Keratinocyte (primary cell): Measurements from ENCODE around the gene ERCC6L2. TPM values are rescaled to one million over a fixed set of nuclear protein-coding genes. Genes with fewer than 3 reads are reported as not detected.

Source experiments
- DNase-seq: peaks from one replicate; pipeline ENCODE4 v3.0.0-alpha.2; 2011; ENCODE audit warnings: low read depth, missing footprints, low spot score
- FAIRE-seq: peaks from 2 replicates; lab custom pipeline; 2011; peaks lifted over from hg19 to GRCh38; lab: Jason Lieb, UNC
- H2AFZ ChIP-seq: 2 replicates; pipeline ENCODE4 v1.6.0; 2012; ENCODE audit warnings: low read length, control low read depth, inconsistent platforms; ENCODE audit not compliant: control insufficient read depth
- H3K27ac ChIP-seq: 2 replicates; pipeline ENCODE4 v1.5.1; 2011; ENCODE audit warnings: low read length; ENCODE audit not compliant: control insufficient read depth, insufficient read depth
- H3K27me3 ChIP-seq: 3 replicates; pipeline ENCODE4 v1.6.0; 2011; ENCODE audit warnings: low read length; ENCODE audit not compliant: control insufficient read depth, insufficient read depth; ENCODE audit errors: extremely low read depth
- H3K36me3 ChIP-seq, 2 experiments: 2 replicates in 1 of 2; 3 replicates in 1 of 2; pipeline ENCODE4 v1.5.1; 2011; ENCODE audit warnings: low read length in 2 of 2, mild to moderate bottlenecking in 1 of 2; ENCODE audit not compliant: control insufficient read depth in 2 of 2, insufficient read depth in 2 of 2; ENCODE audit errors: extremely low read depth in 1 of 2
- H3K4me1 ChIP-seq: 3 replicates; pipeline ENCODE4 v1.5.1; 2011; ENCODE audit warnings: low read length; ENCODE audit not compliant: control insufficient read depth, insufficient read depth; ENCODE audit errors: extremely low read depth
- H3K4me2 ChIP-seq: 3 replicates; pipeline ENCODE4 v1.6.0; 2011; ENCODE audit warnings: low read depth, low read length; ENCODE audit not compliant: control insufficient read depth, insufficient read depth; ENCODE audit errors: extremely low read depth
- H3K4me3 ChIP-seq, 3 experiments: fragments of 200-600 bp in 1 of 3; sonication (generic) in 1 of 3; 2 replicates in 2 of 3; 3 replicates in 1 of 3; pipeline ENCODE4 v1.5.1; 2011 to 2016; ENCODE audit warnings: low read length in 3 of 3, mild to moderate bottlenecking in 3 of 3, control low read depth in 2 of 3, inconsistent platforms in 1 of 3, low read depth in 1 of 3, mixed read lengths in 1 of 3, mixed run types in 1 of 3, moderate library complexity in 1 of 3; ENCODE audit not compliant: control insufficient read depth in 2 of 3, insufficient read depth in 2 of 3; ENCODE audit errors: extremely low read depth in 1 of 3
- H3K79me2 ChIP-seq: 2 replicates; pipeline ENCODE4 v1.6.0; 2012; ENCODE audit warnings: low read length; ENCODE audit not compliant: control insufficient read depth, insufficient read depth
- H3K9ac ChIP-seq: 3 replicates; pipeline ENCODE4 v1.6.0; 2011; ENCODE audit warnings: low read length; ENCODE audit not compliant: control insufficient read depth, insufficient read depth; ENCODE audit errors: extremely low read depth
- H3K9me1 ChIP-seq: 3 replicates; pipeline ENCODE4 v1.6.0; 2011; ENCODE audit warnings: low read length; ENCODE audit not compliant: control insufficient read depth, insufficient read depth; ENCODE audit errors: extremely low read depth
- H3K9me3 ChIP-seq: 2 replicates; pipeline ENCODE4 v1.5.1; 2012; ENCODE audit warnings: low read depth, low read length; ENCODE audit not compliant: control insufficient read depth
- H4K20me1 ChIP-seq: 3 replicates; pipeline ENCODE4 v1.6.0; 2011; ENCODE audit warnings: low read length; ENCODE audit not compliant: control insufficient read depth, insufficient read depth; ENCODE audit errors: extremely low read depth
- CTCF ChIP-seq, 3 experiments: IDR thresholded peaks in 1 of 3; conservative IDR thresholded peaks in 1 of 3; optimal IDR thresholded peaks in 1 of 3; 2 replicates in 2 of 3; 3 replicates in 1 of 3; pipeline versions ENCODE3 to v1.5.1; 2011; ENCODE audit warnings: low read length in 3 of 3, mild to moderate bottlenecking in 3 of 3, moderate library complexity in 2 of 3, control low read depth in 1 of 3, inconsistent platforms in 1 of 3; ENCODE audit not compliant: insufficient read depth in 2 of 3; ENCODE audit errors: extremely low read depth in 1 of 3
- EZH2 ChIP-seq: IDR thresholded peaks from one replicate; pipeline ENCODE4 v1.6.1; 2012; ENCODE audit warnings: inconsistent platforms, mild to moderate bottlenecking, low read length, moderate library complexity
- dilution Hi-C: fragments of 300-500 bp; cut with MboI; formaldehyde crosslinking; loops from one replicate; pipeline ENCODE4 v1.7.0; 2020; ENCODE audit warnings: low sequenced_read_pairs; ENCODE audit not compliant: extremely low pct_ligation_motif_present
- polyA plus RNA-seq, 5 experiments: library from polyadenylated mRNA; depleted of rRNA in 3 of 5; stranded (reverse) in 3 of 5; stranded (forward) in 1 of 5; unstranded in 1 of 5; fragments of >200 nt; gene quantifications; 1 replicate in 1 of 5; 2 replicates in 3 of 5; 3 replicates in 1 of 5; pipeline versions ENCODE4 v1.2.1 to v1.2.3, GENCODE V29; 2011 to 2012; ENCODE audit warnings: missing spikeins in 2 of 5, low read depth in 1 of 5, low replicate concordance in 1 of 5

Gene ERCC6L2
- polyA plus RNA-seq, 1 donor (not counting 4 experiments of a cell fraction or from before 2014, with no cell fraction given): 15.4 TPM

GRCh38 chr9:95910770-95911340 lies 35.4 kb downstream of the ERCC6L2 start:
- Histone ChIP-seq H3K9ac (no peak overlapping the region), H3K4me2 (no peak overlapping the region), H3K36me3 (peaks cover 0 to 2% of the 10 kb centered on the region in 2 experiments), H3K9me3 (no peaks in the 10 kb centered on the region), H2AFZ (no peak overlapping the region), H3K4me3 (no peak overlapping the region), H3K79me2 (peaks cover 3% of the 10 kb centered on the region), H3K9me1 (peaks cover 2% of the 10 kb centered on the region), H3K4me1 (no peaks in the 10 kb centered on the region), H3K27ac (no peak overlapping the region), H4K20me1 (no peaks in the 10 kb centered on the region), H3K27me3 (no peaks in the 10 kb centered on the region)
- no peak for FAIRE-seq
- dilution Hi-C loops: no loop called here
- no peak for TF ChIP-seq EZH2
- TF ChIP-seq CTCF (optimal IDR thresholded peaks at IDR 0.05 in 1 of 3, IDR thresholded peaks at IDR 0.05 in 1 of 3, conservative IDR thresholded peaks at IDR 0.05 in 1 of 3; ENCODE audit: extremely low read depth in 1 of 3, insufficient read depth in 2 of 3, low read length in 3 of 3): no peak
- no peak for DNase-seq

GRCh38 chr9:95912773-95913172 lies 37.3 kb downstream of the ERCC6L2 start:
- peaks cover 0 to 2% of the 10 kb centered on the region in 2 experiments for H3K36me3 ChIP-seq
- H3K27ac ChIP-seq: no peak overlapping the region

More at GRCh38 chr9:95912773-95913172, 37.3 kb downstream of the ERCC6L2 start:
- H3K27me3 ChIP-seq: no peaks in the 10 kb centered on the region
- no peak for TF ChIP-seq CTCF (optimal IDR thresholded peaks at IDR 0.05 in 1 of 3, IDR thresholded peaks at IDR 0.05 in 1 of 3, conservative IDR thresholded peaks at IDR 0.05 in 1 of 3; ENCODE audit: extremely low read depth in 1 of 3, insufficient read depth in 2 of 3, low read length in 3 of 3)
- no peak for TF ChIP-seq EZH2
- no peak overlapping the region for H3K4me2 ChIP-seq
- H3K79me2 ChIP-seq: peaks cover 3% of the 10 kb centered on the region
- DNase-seq (no peak), FAIRE-seq (no peak)
- no peaks in the 10 kb centered on the region for H3K9me3 ChIP-seq
- no peaks in the 10 kb centered on the region for H3K9me1 ChIP-seq
- H2AFZ ChIP-seq: no peak overlapping the region
- dilution Hi-C loops: no loop called here
- no peak overlapping the region for H3K4me3 ChIP-seq
- H4K20me1 ChIP-seq: no peaks in the 10 kb centered on the region
- no peaks in the 10 kb centered on the region for H3K4me1 ChIP-seq
- H3K9ac ChIP-seq: no peak overlapping the region
